ENCODE results near the gene SGK1.
"Not testable (repeated sequence)": the region's sequence is repeated elsewhere in the genome, so short reads cannot be mapped to it uniquely, and the experiment has no call there.

The SGK1 gene

GRCh38 chr6:134326192-134326591 lies 8.3 kb upstream of the SGK1 start:
- not testable (repeated sequence) for DNase-seq

GRCh38 chr6:134324766-134325165 lies 6.9 kb upstream of the SGK1 start:
- DNase-seq: no peak

GRCh38 chr6:134324141-134324540 lies 6.2 kb upstream of the SGK1 start:
- DNase-seq: no peak

DNA sequence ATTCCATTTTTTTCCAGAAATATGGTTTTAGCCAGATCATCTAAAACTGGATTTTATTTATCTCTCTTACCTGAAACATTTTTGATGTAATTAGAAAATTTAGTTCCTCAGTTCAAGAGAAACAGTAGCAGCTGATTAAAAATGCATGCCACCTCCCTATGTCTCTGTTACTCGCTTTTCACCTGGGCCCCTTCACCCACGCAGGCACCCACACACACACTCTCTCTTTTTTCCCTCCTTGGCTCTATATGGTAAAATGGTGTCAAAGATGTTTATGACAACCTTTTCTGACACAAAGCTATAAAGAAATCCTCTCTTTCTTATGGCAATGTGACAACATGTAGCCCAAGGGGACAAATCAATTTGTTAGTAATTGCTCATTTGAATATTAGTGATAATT lies 5.8 kb upstream of the SGK1 start:
- DNase-seq: no peak

DNA sequence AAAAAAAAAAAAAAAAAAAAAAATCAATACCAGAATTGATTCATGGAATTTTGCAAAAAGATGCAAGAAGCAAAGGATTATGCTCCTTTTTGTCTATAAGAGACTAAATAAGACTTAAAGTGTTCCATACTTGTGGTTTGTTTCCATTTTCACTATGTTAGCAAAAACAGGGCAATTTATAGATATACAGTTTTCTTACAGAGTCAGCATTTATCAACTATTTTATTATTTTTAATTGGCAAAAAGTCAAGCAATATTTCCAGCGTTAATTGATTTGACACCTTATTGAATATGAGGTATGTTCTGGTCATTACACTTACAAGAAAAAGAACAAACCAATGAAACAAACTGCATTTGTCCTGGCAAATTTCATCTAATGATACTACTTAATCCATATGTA lies 5.4 kb upstream of the SGK1 start:
- no peak for DNase-seq

- no peak for DNase-seq
These were observed 4.3 kb upstream of the SGK1 start for GRCh38 chr6:134322216-134322615.

GRCh38 chr6:134321246-134321645 lies 3.3 kb upstream of the SGK1 start:
- no peak for DNase-seq

DNA sequence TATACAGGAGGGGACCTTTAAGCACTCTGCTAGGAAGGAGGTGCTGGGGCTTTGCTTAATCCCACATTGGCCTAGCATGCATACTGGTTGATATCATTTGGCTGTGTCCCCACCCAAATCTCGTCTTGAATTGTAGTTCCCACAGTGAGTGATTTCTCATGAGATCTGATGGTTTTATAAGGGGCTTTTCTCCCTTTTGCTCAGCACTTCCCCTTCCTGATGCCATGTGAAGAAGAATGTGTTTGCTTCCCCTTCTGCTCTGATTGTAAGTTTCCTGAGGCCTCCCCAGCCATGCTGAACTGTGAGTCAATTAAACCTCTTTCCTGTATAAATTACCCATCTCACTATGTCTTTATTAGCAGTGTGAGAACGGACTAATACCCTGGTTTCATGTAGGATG lies 1.8 kb upstream of the SGK1 start:
- DNase-seq: not testable (repeated sequence)

GRCh38 chr6:134318974-134319281 lies 1.0 kb upstream of the SGK1 start:
- DNase-seq: no peak

- no peak for DNase-seq
These were observed 493 bp upstream of the SGK1 start for GRCh38 chr6:134318236-134318973.

- no peak for DNase-seq
These were observed 1.0 kb downstream of the SGK1 start for GRCh38 chr6:134316733-134317431.

GRCh38 chr6:134315974-134316441 lies 1.9 kb downstream of the SGK1 start:
- DNase-seq: no peak

DNA sequence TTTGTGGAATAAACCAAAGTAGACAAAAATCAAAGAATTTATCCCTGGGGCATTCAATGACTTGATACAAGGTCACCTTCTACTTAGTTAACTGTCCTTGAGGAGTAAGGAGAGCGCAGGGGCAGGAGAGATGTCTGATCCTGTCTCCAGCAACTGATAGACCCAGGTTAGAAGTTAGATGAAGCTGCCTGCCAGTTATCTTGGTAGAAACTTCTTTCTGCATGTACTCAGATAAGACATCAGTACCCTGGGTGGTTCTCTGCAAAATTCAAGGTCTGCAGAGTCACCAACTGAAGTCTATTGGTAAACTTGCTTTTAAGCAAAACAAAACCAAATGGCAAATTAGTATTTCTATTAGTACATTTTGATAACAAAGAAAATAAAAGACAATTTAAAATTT lies 2.7 kb downstream of the SGK1 start:
- DNase-seq: no peak

DNA sequence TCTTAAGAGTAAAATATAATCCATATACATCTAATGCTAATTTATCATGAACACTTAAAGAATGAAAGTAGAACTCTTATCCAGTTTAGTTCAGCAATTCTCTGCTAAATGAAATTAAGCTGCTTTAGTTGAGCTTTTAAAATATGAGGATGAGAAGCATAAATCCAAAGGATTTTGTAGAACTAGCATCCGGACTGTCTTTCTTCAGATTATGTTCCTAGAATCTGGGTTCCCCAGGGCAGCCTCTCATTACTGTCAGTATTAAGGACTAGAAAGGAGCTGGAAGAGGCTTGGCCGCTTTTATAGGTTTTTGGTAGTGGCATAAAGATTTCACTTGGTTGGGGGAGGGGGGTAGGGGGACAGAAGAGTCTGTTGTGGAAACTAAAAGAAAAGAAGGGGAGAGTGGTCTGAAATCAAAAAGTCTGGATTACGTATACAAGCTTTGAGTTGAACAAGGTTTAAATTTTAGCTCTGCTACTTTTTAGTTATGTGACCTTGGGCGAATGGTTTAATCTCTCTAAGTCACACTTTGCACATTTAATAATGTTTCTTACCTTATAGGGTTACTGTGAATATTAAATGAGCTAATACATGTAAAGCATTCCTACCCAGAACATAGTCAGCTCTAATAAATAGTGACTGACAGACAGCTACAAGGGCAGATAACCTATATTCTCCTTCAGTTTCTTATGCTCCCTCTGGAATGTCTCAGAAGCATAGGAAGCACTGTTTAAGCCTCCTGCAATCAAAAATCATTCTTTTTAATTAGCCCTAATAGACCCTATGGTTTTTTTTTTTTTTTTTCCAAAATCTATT lies 3.7 kb downstream of the SGK1 start:
- DNase-seq: no peak

DNA sequence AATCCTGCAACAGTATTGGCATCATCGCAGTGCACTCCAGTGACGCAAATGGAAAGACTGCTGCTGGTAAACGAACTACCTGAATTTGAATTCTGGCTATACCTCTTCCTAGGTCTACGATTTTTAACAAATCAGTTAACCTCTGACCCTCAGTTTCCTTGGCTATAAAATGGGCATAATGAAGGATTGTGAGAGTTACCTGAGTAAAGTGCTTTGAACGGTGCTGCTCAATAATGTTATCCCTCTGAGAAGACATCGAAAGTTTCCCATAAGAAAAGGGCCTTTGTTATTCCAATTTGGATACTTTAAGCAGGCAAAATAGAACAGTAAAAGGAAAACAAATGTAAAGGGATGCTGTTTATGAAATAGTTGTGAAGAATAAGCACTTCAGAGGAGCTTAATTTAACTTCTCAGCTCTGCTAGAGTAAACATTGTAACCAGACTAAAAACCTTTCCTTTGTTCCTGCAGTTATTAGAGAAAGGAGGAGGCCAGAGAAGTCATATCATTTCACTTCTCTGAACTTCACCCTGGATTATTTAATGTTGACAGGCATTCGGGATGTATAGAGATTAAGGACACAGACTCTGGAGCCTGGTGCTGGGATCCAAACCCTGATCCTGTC lies 5.8 kb downstream of the SGK1 start:
- DNase-seq: no peak

GRCh38 chr6:134310817-134311216 lies 7.1 kb downstream of the SGK1 start:
- no peak for DNase-seq

GRCh38 chr6:134309983-134310605 lies 7.8 kb downstream of the SGK1 start:
- no peak for DNase-seq

DNA sequence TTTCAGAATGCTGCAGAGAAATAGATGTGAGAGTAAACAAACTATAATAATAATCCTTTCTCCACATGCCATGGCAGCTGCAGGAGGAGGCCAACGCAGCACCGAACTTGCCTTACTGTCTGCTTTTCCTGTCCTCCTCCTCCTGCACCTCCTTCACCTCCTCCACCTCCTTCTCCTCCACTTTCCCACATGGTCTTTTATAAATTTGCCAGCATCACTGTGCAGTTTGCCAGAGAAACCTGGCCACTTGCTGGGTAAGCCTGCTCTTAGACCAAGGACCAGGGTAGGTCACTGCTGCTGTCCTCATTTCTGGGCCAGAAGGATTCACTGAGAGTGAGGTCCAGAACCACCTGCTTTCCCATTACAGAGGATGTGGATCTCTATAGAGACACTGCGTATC lies 8.7 kb downstream of the SGK1 start:
- DNase-seq: no peak

- DNase-seq: no peak
These were observed 9.1 kb downstream of the SGK1 start for GRCh38 chr6:134308800-134309199.

GRCh38 chr6:134307870-134308269 lies 10.0 kb downstream of the SGK1 start:
- DNase-seq: no peak

DNA sequence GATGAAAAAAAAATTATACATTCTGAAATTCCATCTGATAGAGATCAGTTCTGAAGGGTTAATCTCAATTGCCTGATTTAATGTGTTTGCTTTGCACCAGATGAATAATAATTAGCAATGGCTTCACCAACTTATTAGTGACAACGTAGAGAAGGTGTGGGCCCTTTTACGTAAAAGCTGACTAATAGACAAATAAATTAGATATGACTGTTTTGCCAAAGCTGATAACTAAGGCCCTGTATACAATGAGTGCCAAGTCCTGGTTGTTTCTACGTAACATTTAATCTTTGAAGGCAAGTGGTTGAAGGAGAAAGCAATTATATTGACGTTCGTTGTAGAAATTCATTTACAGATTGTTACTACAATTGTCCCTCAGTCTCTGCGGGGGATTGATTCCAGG lies 10.8 kb downstream of the SGK1 start:
- no peak for DNase-seq

DNA sequence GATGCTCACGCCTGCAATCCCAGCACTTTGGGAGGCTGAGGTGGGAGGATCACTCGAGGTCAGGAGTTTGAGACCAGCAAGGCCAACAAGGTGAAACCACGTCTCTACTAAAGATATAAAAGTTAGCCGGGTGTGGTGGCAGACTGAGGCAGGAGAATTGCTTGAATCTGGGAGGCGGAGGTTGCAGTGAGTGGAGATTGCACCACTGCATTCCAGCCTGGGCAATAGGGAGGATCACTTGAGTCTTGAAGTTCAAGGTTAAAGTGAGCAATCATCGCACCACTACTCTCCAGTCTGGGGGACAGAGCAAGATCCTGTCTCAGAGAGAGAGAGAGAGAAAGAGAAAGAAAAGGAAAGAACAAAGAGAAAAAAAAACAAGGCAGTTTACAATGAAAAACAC lies 13.5 kb downstream of the SGK1 start:
- not testable (repeated sequence) for DNase-seq

DNA sequence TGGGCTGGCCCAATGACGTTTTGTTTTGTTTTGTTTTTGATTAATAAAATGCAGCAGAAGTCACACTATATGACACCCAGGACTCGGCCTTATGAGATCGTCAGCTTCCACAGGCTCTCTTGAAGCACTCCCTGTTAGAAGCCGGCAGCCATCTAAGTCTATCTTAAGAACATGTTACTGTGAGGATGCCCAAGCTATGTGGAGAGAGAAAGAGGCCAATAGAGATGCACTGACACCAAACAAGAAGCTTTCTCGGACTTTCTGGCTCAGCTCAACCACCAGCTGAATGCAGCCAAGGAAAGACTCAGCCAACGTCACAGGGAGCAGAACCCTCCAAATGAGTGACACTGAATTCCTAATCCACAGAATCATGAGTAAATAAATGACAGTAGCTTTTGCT lies 14.0 kb downstream of the SGK1 start:
- DNase-seq: no peak
